Small intestine (tissue), 7 donors: ENCODE measurements around the gene FBXW12. TPM values are rescaled to one million over a fixed set of nuclear protein-coding genes. Genes with fewer than 3 reads are reported as not detected.

Experiments used
- DNase-seq, 2 donors: peaks; one replicate each; pipeline versions ENCODE4 v3.0.0 to v3.0.0-alpha.2; 2013
- FAIRE-seq: peaks from 2 replicates; lab custom pipeline; 2012; peaks lifted over from hg19 to GRCh38; lab: Jason Lieb, UNC
- H3K27ac ChIP-seq, 3 donors: one replicate each; pipeline ENCODE4 v1.5.1; 2013; ENCODE audit warnings: low read length in 2 of 3, mild to moderate bottlenecking in 2 of 3, control low read depth in 1 of 3, inconsistent platforms in 1 of 3, low read depth in 1 of 3, moderate library complexity in 1 of 3
- H3K27me3 ChIP-seq, 3 donors: one replicate each; pipeline ENCODE4 v1.6.1; 2013; ENCODE audit warnings: low read length in 3 of 3, inconsistent platforms in 1 of 3; ENCODE audit not compliant: control insufficient read depth in 3 of 3, insufficient read depth in 3 of 3
- H3K36me3 ChIP-seq, 3 donors: one replicate each; pipeline ENCODE4 v1.6.1; 2013; ENCODE audit warnings: low read length in 3 of 3, inconsistent platforms in 1 of 3, low read depth in 1 of 3, mild to moderate bottlenecking in 1 of 3, moderate library complexity in 1 of 3; ENCODE audit not compliant: control insufficient read depth in 3 of 3, insufficient read depth in 2 of 3
- H3K4me1 ChIP-seq, 3 donors: one replicate each; pipeline ENCODE4 v1.6.1; 2013; ENCODE audit warnings: low read length in 2 of 3, inconsistent platforms in 1 of 3, low read depth in 1 of 3, mild to moderate bottlenecking in 1 of 3, moderate library complexity in 1 of 3; ENCODE audit not compliant: control insufficient read depth in 3 of 3, insufficient read depth in 2 of 3
- H3K4me3 ChIP-seq, 3 donors: one replicate each; pipeline ENCODE4 v1.5.1; 2013; ENCODE audit warnings: low read length in 3 of 3, control low read depth in 1 of 3, inconsistent platforms in 1 of 3, low read depth in 1 of 3, mild to moderate bottlenecking in 1 of 3, moderate library complexity in 1 of 3
- H3K9me3 ChIP-seq, 2 donors: one replicate each; pipeline ENCODE4 v1.6.1; 2013; ENCODE audit warnings: low read depth in 1 of 2, low read length in 1 of 2; ENCODE audit not compliant: control insufficient read depth in 2 of 2, insufficient read depth in 1 of 2
- WGBS, 3 donors: extraction: QIAGEN DNeasy Blood & Tissue Kit; methylation state at CpG; one replicate each; pipeline ENCODE4 v1.1.7; 2013; 5-methylcytosine and 5-hydroxymethylcytosine counted together
- polyA plus RNA-seq, 4 donors: library from polyadenylated mRNA; stranded (reverse) in 3 of 4; unstranded in 1 of 4; fragments of 200-250 nt in 3 of 4; fragments of 120-200 nt in 1 of 4; gene quantifications; one replicate each; pipeline versions ENCODE4 v1.2.1 to v1.2.3, GENCODE V29; 2013
- donor health status: healthy with polysubstance abuse.
- donor health status: control.
- donor health status: control.
- donor health status: Bipolar disorder and iron deficiency.
- donor health status: healthy.

The FBXW12 gene
- polyA plus RNA-seq, 4 donors: 0.16 TPM; not detected in 3

DNA sequence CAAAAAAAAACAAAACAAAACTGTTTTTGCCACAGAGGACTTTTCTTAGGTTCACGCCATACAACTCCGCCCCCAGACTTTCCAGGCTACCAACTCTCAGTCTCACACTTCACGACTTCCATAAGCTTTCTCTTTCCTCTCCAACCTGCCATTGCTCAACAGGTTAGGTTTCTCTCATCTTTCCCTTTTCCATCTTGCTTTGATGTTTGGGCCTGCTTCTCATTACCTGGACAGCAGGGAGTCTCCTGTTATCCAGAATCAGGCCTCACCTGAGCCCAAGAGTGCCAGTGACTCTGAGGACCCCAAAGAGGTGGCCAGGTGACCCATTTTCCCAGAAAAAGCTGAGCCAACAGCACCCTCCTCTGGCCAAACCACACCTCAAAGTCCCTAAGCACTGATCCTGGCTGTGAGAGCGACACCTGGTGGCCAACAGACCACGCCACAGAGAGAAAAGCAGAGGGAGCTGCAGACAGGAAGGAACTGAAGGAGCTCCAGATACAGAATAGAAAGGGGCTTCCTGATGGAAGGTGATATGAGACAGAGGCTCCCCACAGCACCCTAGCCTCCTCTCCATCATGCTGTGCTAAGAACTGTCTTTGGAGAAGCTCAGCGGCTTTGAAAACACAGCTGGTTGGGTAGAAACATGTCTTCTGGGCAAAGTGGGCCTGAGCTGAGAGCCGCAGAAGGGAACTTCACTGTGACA, 63.9 kb downstream of the FBXW12 start:
- Histone ChIP-seq H3K27ac (peak overlapping the region; percentile 1 to 91 (median 21)), H3K4me1 (peaks cover 3 to 48% (median 6%) of the 10 kb centered on the region in 3 donors), H3K4me3 (no peak overlapping the region), H3K36me3 (peaks cover 0 to 34% (median 2%) of the 10 kb centered on the region in 3 donors), H3K27me3 (no peaks in the 10 kb centered on the region), H3K9me3 (no peaks in the 10 kb centered on the region)
- 40 to 46% (median 45%) methylated on average over 7 of the region's 7 CpGs for WGBS, 3 donors
- no peak for FAIRE-seq
- peak; percentile 90 to 94 for DNase-seq

DNA sequence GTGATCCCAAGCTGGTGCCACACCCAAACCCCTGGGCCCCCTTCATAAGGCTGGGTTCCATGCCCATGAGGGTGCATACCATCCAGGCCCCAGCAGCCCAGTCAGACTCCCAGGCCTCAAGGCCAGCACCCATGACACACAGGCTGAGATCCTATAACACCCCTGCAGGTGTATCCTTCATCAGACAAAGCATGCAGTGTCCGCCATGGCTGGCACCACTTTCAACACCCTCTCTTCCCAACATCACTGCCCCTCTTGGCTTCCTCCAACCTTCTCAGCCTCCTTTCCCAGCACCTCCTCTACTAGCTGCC, 64.4 kb downstream of the FBXW12 start:
- 0 to 92% (median 78%) methylated on average over 1 of the region's 1 CpG for WGBS, 3 donors
- FAIRE-seq: no peak
- H3K9me3 ChIP-seq: no peaks in the 10 kb centered on the region
- no peak overlapping the region for H3K4me3 ChIP-seq
- H3K27ac ChIP-seq: no peak overlapping the region
- H3K36me3 ChIP-seq: peaks cover 0 to 29% (median 2%) of the 10 kb centered on the region in 3 donors
- H3K27me3 ChIP-seq: no peaks in the 10 kb centered on the region
- DNase-seq: no peak
- H3K4me1 ChIP-seq: peaks cover 3 to 43% (median 6%) of the 10 kb centered on the region in 3 donors

DNA sequence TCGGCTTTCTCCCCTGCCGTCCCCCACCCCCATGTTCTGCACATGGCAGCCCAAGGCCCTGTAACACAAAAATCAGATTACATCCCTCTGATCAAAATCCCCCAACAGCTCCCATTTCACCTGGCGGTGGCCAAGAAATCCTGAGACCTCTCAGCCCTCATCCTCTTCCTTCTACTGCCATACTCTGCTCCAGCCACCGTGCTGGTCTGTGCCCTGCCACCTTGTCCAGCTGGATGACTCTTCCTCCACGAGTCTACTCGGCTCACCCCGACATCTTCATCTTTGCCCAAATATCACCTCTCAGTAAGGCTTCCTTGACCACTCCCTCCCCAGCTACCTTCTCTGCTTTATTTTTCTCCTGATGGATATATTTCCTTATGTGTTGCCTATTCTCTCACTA, 64.8 kb downstream of the FBXW12 start:
- H3K27ac ChIP-seq: no peak overlapping the region
- H3K4me1 ChIP-seq: peaks cover 6 to 42% (median 7%) of the 10 kb centered on the region in 3 donors
- DNase-seq (no peak), FAIRE-seq (no peak)
- no peaks in the 10 kb centered on the region for H3K27me3 ChIP-seq
- H3K36me3 ChIP-seq: peaks cover 0 to 28% (median 5%) of the 10 kb centered on the region in 3 donors
- no peaks in the 10 kb centered on the region for H3K9me3 ChIP-seq
- no peak overlapping the region for H3K4me3 ChIP-seq
- 86 to 87% (median 86%) methylated on average over 7 of the region's 7 CpGs for WGBS, 3 donors

DNA sequence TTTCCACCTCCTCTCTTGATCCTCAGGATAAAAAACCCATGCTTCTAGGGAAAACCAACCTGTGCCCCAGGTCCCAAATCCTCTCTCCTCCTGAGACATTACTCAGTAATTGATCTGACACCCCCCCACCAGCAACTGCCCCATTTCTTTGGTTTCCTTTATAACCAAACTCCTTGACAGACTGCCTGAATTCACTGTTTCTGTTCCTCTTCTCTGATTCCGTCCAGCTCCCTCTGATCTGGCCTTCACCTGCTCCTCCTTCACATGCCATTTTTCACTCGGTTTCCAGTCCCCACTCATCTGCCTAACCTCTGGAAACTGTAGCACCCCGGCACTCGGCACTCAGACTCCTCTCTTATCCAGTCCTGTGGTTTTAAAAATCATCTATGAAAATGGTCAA, 65.8 kb downstream of the FBXW12 start:
- 83 to 89% (median 88%) methylated on average over 4 of the region's 4 CpGs for WGBS, 3 donors
- H3K9me3 ChIP-seq: no peaks in the 10 kb centered on the region
- FAIRE-seq (no peak), DNase-seq (no peak)
- peaks cover 0 to 26% (median 8%) of the 10 kb centered on the region in 3 donors for H3K36me3 ChIP-seq
- H3K27me3 ChIP-seq: no peaks in the 10 kb centered on the region
- peaks cover 8 to 33% (median 9%) of the 10 kb centered on the region in 3 donors for H3K4me1 ChIP-seq
- no peak overlapping the region for H3K27ac ChIP-seq
- no peak overlapping the region for H3K4me3 ChIP-seq

DNA sequence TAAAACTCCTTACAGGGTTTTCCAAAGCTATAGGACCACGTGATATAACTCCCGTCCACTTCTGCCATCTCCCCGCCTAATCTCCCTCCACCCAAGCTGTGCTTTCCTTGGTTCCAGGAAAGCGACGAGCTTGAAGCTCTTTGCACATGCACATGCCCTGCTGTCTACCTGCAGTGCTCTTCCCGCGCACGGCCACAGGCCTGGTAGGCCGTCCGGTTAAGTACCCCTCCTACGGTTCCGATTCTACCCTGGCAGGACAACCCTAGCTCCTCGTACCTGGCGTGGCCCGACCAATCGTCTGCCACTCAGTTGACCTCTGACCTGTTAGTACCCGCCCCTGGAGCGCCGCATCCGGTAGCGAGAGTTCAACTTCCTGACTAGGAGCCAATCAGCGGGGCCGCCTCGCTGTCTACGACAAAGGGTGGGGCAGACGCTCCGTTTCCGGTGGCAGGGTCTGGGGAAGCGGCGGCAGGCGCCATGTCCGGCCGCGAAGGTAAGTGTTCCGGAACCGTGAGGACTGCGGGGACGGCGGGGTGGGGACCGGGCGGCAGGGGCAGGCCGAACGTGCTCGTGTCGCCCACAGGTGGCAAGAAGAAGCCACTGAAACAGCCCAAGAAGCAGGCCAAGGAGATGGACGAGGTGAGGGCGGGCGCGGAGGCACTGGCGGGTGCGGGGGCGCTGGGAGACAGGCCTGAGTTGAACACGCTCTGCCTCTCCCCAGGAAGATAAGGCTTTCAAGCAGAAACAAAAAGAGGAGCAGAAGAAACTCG, 68.0 kb downstream of the FBXW12 start, which contains the start of the genes CCDC51 and TMA7:
TSS of gene CCDC51 (minus strand) at position 300 of the 770 bp plus-strand sequence. CDS start 4,991 bp downstream, outside the sequence.
TSS of gene TMA7 (plus strand) at position 438 of the 770 bp plus-strand sequence. CDS start at position 478, 40 bp downstream.
- WGBS, 3 donors: 0 to 1% (median 0%) methylated on average over 54 of the region's 54 CpGs
- no peaks in the 10 kb centered on the region for H3K27me3 ChIP-seq
- peaks cover 2 to 26% (median 8%) of the 10 kb centered on the region in 3 donors for H3K36me3 ChIP-seq
- H3K27ac ChIP-seq: peak within 1 kb of the TSS; percentile 87 to 97 (median 94)
- FAIRE-seq: peak; percentile 61
- peak; percentile 99 for DNase-seq
- H3K4me1 ChIP-seq: peaks cover 2 to 13% (median 6%) of the 10 kb centered on the region in 3 donors
- peak within 1 kb of the TSS; percentile 80 to 92 (median 88) for H3K4me3 ChIP-seq
- H3K9me3 ChIP-seq: no peaks in the 10 kb centered on the region

DNA sequence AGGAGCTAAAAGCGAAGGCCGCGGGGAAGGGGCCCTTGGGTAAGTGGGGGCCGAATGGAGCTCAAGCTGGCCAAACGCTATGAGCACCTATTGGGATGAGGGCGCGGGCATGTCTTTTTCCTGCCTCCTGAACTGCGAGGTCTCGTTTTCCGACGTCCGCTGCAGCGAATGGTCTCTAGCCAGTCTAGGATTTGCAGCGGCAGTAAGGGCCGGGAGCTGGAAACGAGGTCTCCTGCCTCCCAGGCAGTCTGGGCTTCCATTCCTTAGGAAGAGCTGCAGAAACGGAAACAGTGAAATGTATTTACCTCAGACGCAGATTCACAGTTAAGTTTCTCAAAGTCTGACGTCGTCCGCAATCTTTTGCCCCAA, 68.6 kb downstream of the FBXW12 start:
- no peak for FAIRE-seq
- DNase-seq: peak; percentile 37 to 73
- Histone ChIP-seq H3K4me3 (peak overlapping the region; percentile 80 to 92 (median 88)), H3K4me1 (peaks cover 2 to 7% (median 6%) of the 10 kb centered on the region in 3 donors), H3K27ac (peak overlapping the region; percentile 87 to 97 (median 94)), H3K27me3 (no peaks in the 10 kb centered on the region), H3K36me3 (peaks cover 2 to 24% (median 8%) of the 10 kb centered on the region in 3 donors), H3K9me3 (no peaks in the 10 kb centered on the region)
- WGBS, 3 donors: 0 to 2% (median 1%) methylated on average over 21 of the region's 21 CpGs

DNA sequence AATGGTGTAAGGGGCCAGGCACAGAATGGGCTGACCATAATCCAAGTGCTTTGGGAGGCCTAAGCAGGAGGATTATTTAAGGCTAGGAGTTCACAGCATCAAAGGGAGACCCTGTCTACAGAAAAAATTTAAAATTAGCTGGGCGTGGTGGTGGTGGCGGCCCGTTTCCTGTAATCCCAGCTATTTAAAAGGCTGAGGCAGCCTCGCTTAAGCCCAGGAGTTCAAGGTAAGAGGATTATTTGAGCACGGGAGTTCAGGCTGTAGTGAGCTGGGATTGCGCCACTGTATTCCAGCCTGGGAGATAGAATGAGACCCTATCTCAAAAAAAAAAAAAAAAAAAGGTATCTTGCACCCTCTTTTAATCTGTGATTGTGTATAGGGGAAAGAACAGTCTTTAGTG, 69.9 kb downstream of the FBXW12 start:
- 67 to 75% (median 71%) methylated on average over 6 of the region's 6 CpGs for WGBS, 3 donors
- Histone ChIP-seq H3K4me3 (peak overlapping the region in 2 of 3 donors; percentile 0 to 20), H3K27ac (peak overlapping the region in 1 of 3 donors; percentile 17)

More for the DNA sequence above, 69.9 kb downstream of the FBXW12 start:
- Histone ChIP-seq H3K4me1 (peaks cover 2 to 9% (median 6%) of the 10 kb centered on the region in 3 donors), H3K9me3 (no peaks in the 10 kb centered on the region), H3K36me3 (peaks cover 2 to 24% (median 8%) of the 10 kb centered on the region in 3 donors), H3K27me3 (no peaks in the 10 kb centered on the region)
- FAIRE-seq: no peak
- no peak for DNase-seq
